ENCODE data around the gene PCLO.

Gene PCLO

GRCh38 chr7:82810558-82811259 lies 352.0 kb downstream of the PCLO start:
- DNase-seq = peak; percentile 45

DNA sequence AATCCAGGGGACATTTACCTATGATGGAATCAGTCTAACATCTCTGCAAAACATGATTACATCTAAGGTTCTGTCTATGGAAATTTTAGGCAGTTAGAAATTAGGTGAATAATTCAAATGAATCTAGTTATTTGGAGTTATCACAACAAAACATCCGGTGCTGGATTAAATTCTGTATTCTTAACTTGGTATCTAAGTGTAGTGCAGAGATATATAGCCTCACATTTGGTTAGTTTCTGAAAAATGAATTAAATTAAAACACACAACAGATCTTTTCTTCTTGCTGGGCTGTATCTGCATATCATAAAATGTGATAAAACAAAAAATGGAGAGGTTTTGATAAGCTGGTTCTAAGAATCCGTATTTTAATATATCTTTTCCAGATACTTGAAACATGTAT lies 354.1 kb downstream of the PCLO start:
- no peak for DNase-seq

- no peak for DNase-seq
Measured at GRCh38 chr7:82805527-82805960, 357.1 kb downstream of the PCLO start.

DNA sequence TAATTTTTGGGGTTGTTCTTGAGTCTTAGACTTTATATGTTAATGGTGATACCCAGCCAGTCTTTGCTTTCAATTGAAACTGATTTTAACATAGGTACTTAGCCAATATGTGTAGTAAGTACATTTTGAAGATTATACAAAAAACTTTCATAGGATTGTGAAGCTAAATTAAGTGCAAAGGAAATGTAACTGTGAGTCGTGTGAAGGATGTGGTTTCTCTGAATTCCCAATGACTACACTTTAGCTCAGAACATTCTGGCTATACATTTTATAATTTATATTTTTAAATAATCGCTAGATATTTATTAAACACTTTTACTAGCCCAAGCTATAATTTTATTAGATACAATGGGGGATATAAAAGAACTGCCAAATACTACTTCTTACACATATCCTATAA lies 359.3 kb downstream of the PCLO start:
- DNase-seq = no peak

- DNase-seq = no peak
Measured at GRCh38 chr7:82789883-82790609, 372.6 kb downstream of the PCLO start.

DNA sequence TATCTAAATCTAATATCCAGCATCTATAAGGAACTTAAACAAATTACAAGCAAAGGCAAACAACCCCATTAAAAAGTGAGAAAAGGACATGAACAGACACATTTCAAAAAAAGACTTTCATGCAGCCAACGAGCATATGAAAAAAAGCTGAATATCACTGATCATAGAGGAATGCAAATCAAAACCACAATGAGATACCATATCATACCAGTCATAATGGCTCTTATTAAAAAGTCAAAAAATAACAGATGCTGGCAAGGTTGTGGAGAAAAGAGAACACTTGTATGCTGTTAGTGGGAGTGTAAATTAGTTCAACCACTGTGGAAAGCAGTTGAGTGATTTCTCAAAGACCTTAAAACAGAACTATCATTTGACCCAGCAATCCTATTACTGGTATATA lies 384.7 kb downstream of the PCLO start:
- DNase-seq = no peak

GRCh38 chr7:82762880-82763279 lies 399.8 kb downstream of the PCLO start:
- no peak for DNase-seq

GRCh38 chr7:82760831-82761230 lies 401.9 kb downstream of the PCLO start:
- no peak for DNase-seq

- DNase-seq = no peak
Measured at GRCh38 chr7:82760074-82760473, 402.6 kb downstream of the PCLO start.

- DNase-seq = no peak
Measured at GRCh38 chr7:82755705-82756551, 406.8 kb downstream of the PCLO start.

DNA sequence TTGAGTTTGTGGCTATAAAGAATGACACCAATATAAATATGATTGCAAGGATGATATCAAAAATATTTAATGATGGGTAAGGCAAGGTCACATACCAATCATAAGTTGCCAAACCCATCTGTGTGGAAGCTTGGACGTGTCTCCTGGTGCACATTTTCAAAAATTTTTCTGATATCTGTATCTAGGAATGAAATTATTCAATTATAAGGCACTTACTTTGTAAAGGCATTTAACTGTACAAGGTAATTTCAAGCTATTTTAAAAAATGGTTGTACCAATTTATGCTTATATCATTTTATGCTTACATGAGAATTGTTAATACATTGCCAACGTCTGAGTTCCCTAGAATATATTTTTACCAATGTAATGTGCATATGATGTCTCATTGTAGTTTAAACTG lies 412.7 kb downstream of the PCLO start:
- DNase-seq = no peak

DNA sequence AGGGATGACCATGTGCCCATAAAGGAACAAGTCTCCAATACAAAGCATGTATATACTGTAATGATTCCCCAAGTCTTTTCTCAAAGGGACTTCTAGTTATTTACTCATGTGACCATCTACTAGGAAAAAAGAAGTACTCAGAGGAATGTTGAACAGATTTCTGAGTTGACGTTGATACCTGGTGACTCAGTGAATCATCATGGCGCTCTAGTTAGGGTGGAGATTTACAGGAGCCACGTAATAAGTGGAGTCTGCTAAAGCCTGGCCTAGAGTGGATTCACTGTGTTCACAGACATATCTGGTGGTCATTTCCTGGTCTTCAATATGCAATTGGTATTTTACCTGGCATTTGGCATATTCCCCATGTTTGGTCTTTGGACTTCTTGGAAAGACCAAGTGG lies 416.9 kb downstream of the PCLO start:
- DNase-seq = no peak

DNA sequence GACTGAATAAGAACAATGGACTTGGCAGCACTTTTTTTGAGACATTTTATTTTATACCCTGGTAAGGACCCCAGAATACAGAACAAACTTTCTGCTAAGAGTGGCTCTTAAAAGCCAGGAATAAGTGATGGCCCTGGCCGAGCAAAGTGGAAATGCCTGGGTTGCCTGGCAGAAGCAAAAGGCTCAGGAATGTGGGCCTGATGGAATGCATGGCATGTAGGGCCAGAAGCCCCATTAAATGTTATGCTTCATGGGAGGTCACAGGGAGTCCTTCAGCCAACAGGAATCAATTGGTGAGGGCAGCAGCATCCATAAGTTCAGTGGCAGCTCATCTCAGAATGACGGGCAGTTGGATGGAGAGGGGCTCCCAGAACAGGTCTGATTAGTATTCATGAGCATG lies 417.6 kb downstream of the PCLO start:
- no peak for DNase-seq

- no peak for DNase-seq
Measured at GRCh38 chr7:82742163-82742562, 420.5 kb downstream of the PCLO start.

GRCh38 chr7:82741493-82741892 lies 421.2 kb downstream of the PCLO start:
- DNase-seq = no peak

- peak; percentile 51 for DNase-seq
Measured at GRCh38 chr7:82740246-82740848, 422.3 kb downstream of the PCLO start.

DNA sequence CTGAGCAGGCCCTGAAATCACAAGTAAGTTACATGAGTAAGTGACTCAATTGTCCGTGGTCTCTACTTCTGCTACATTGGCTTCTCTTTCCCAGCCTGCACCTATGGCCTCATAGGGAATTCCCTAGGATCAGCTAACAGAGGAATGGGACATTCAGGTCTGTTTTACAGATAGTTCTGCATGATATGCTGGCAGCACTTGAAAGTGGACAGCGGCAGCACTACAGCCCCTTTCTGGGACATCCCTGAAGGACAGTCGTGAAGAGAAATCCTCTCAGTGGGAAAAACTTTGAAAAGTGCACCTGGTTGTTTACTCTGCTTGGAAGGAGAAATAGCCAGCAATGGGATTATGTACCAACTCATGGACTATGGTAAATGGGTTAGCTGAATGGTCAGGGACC lies 426.1 kb downstream of the PCLO start:
- DNase-seq = no peak

GRCh38 chr7:82732677-82733076 lies 430.0 kb downstream of the PCLO start:
- DNase-seq = no peak

DNA sequence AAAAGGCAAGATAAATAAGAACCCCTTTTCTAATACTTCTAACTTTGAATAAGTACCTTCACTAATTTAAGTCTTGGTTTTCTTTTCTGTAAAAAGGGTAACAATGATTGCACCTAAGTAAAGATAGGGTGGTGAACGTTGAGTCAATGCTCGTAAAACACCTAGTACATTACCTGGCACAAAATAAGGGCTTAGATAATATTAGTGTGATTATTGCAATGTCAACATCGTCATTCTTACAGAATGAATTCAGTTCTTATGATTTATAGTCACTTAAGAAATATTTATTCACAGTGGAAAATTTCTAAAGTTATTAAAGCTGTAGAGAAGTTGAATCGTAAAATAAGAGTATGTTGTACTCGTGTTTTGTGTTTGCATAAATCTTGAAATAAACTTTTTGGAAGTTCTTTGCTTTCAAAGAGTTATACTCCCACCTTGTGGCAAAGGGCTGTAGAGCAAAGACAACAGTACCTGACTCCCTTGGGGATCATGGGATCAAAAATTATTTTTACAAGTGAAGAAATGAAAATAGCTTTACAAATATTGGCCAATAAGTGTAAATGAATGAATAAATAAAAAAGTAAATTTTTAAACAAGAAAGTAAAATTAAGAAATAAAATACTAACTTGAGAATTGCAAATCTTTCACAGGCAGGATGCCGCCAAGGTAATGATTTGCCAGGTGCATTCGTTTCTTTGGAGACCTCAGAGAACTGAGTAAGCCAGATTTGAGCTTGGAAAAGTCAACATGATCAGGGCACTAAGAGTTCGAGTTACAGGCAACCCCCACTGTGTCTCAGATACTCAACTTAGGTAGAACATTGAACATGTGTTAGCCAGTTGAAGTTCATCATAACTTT lies 433.3 kb downstream of the PCLO start:
- DNase-seq = peak; percentile 4

GRCh38 chr7:82726038-82726800 lies 436.5 kb downstream of the PCLO start:
- no peak for DNase-seq

DNA sequence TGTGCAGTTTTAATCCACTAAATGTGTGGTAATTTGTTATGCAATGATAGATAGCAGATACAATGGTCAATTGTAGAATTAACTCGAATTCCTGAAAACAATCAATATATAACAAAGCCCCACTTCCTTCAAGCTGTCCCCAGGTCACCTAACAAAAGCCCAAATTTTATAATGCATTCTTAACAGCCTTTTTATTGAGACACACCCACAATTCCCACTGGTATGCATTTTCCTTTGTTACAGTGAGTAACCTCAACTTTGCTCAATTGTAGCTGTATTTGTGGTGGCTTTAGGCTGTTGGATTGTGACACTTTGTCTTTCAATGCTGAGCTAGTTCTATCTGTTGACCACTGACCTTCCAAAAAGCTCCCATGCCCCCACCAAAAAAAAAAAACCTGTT lies 439.3 kb downstream of the PCLO start:
- no peak for DNase-seq

DNA sequence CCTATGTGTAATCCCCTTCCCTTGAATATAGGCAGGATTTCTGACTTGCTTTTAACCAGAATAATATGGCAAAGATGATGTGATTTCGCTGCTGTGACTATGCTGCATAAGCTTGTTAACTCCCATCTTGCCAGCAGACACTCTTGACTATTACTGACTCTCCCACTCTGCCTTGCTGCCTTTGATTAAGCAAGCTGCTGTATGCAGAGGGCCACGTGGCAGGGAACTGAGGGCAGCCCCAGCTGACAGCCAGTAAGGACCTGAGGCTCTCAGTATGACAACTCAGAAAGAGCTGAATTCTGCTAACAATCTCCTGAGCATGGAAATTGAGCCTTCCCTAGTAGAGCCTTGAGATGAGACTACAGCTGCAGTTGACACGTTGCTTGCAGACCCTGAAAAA lies 439.7 kb downstream of the PCLO start:
- DNase-seq = no peak
